Endothelial cell of umbilical vein (primary cell): ENCODE data around the gene TTLL11. TPM values are rescaled to one million over a fixed set of nuclear protein-coding genes. Genes with fewer than 3 reads are reported as not detected.

Experiments
- BruUV-seq: library from RNA; stranded (reverse); fragments of 400-500 nt; replicated peaks from 2 replicates; lab custom pipeline; 2021; lab: Mats Ljungman, UMichigan
- CTCF ChIA-PET: fragments of 300-600, 350-600 bp; sonication (Branson Sonifier 250); formaldehyde crosslinking; loops from one replicate; lab custom pipeline; 2021; ENCODE audit warnings: antibody characterized with exemption, inconsistent platforms; lab: Charles Lee
- POLR2A ChIA-PET: fragments of 300-600, 350-600 bp; sonication (Branson Sonifier 250); formaldehyde crosslinking; loops from one replicate; lab custom pipeline; 2021; ENCODE audit warnings: antibody characterized with exemption, inconsistent platforms; lab: Charles Lee
- DNase-seq: peaks from one replicate; pipeline ENCODE4 v3.0.0-alpha.2; 2011; ENCODE audit warnings: low read depth, low spot score
- FAIRE-seq: peaks from 2 replicates; lab custom pipeline; 2011; peaks lifted over from hg19 to GRCh38; lab: Jason Lieb, UNC
- H2AFZ ChIP-seq: 2 replicates; pipeline ENCODE4 v1.6.0; 2012; ENCODE audit warnings: low read depth, low read length, control low read depth, inconsistent platforms
- H3K27ac ChIP-seq: 2 replicates; pipeline ENCODE4 v1.5.1; 2011; ENCODE audit warnings: low read depth, mild to moderate bottlenecking, control low read depth, low read length, moderate library complexity; ENCODE audit not compliant: insufficient read depth
- H3K27me3 ChIP-seq, 2 experiments: 2 replicates each; pipeline versions ENCODE4 v1.6.0 to v1.6.1; 2011; ENCODE audit warnings: low read length in 2 of 2, mixed read lengths in 1 of 2; ENCODE audit not compliant: control insufficient read depth in 2 of 2, insufficient read depth in 2 of 2
- H3K36me3 ChIP-seq, 2 experiments: 2 replicates in 1 of 2; 3 replicates in 1 of 2; pipeline ENCODE4 v1.5.1; 2011; ENCODE audit warnings: low read length in 2 of 2, mild to moderate bottlenecking in 1 of 2, moderate library complexity in 1 of 2; ENCODE audit not compliant: control insufficient read depth in 2 of 2, insufficient read depth in 2 of 2; ENCODE audit errors: extremely low read depth in 1 of 2
- H3K4me1 ChIP-seq: 3 replicates; pipeline ENCODE4 v1.5.1; 2011; ENCODE audit warnings: mild to moderate bottlenecking, low read length; ENCODE audit not compliant: control insufficient read depth, insufficient read depth; ENCODE audit errors: extremely low read depth
- H3K4me2 ChIP-seq: 2 replicates; pipeline ENCODE4 v1.6.1; 2011; ENCODE audit warnings: low read length, control low read depth, mixed read lengths; ENCODE audit not compliant: insufficient read depth
- H3K4me3 ChIP-seq, 3 experiments: fragments of 200-600 bp in 1 of 3; sonication (generic), shearing (Covaris generic) in 1 of 3; replicated peaks in 1 of 3; 2 replicates each; pipeline ENCODE4 v1.5.1; 2011 to 2016; ENCODE audit warnings: control low read depth in 3 of 3, low read length in 3 of 3, mild to moderate bottlenecking in 2 of 3, inconsistent platforms in 1 of 3, low read depth in 1 of 3, moderate library complexity in 1 of 3; ENCODE audit not compliant: insufficient read depth in 1 of 3
- H3K79me2 ChIP-seq: 2 replicates; pipeline ENCODE4 v1.6.0; 2012; ENCODE audit warnings: low read length, inconsistent platforms; ENCODE audit not compliant: control insufficient read depth, insufficient read depth
- H3K9ac ChIP-seq: replicated peaks from 2 replicates; pipeline ENCODE3; 2011; ENCODE audit warnings: low read length, control low read depth; ENCODE audit not compliant: insufficient read depth; ENCODE audit errors: extremely low read depth
- H3K9me1 ChIP-seq: replicated peaks from 3 replicates; pipeline ENCODE4 v1.6.0; 2011; ENCODE audit warnings: mild to moderate bottlenecking, low read length; ENCODE audit not compliant: control insufficient read depth, insufficient read depth; ENCODE audit errors: extremely low read depth
- H3K9me3 ChIP-seq: replicated peaks from 2 replicates; pipeline ENCODE4 v1.5.1; 2012; ENCODE audit warnings: low read length, inconsistent platforms; ENCODE audit not compliant: control insufficient read depth, insufficient read depth
- H4K20me1 ChIP-seq: replicated peaks from 2 replicates; pipeline ENCODE3; 2011; ENCODE audit warnings: mild to moderate bottlenecking, low read length; ENCODE audit not compliant: control insufficient read depth, insufficient read depth; ENCODE audit errors: extremely low read depth
- CTCF ChIP-seq, 2 donors: IDR thresholded peaks; 1 replicate in 1 of 2; 2 replicates in 1 of 2; pipeline ENCODE4 v1.5.1; 2011; ENCODE audit warnings: low read length in 2 of 2, mild to moderate bottlenecking in 2 of 2, moderate library complexity in 2 of 2, control low read depth in 1 of 2, inconsistent platforms in 1 of 2, low read depth in 1 of 2; ENCODE audit not compliant: insufficient read depth in 1 of 2; ENCODE audit errors: extremely low read depth in 1 of 2
- EZH2 ChIP-seq: IDR thresholded peaks from 2 replicates; pipeline ENCODE4 v1.6.1; 2012; ENCODE audit warnings: borderline replicate concordance, low read depth, mild to moderate bottlenecking, moderate library complexity, low read length, inconsistent platforms; ENCODE audit not compliant: severe bottlenecking
- FOS ChIP-seq: IDR thresholded peaks from 2 replicates; pipeline ENCODE4 v1.6.1; 2011; ENCODE audit warnings: mild to moderate bottlenecking, low read length, moderate library complexity, borderline replicate concordance; ENCODE audit not compliant: insufficient read depth
- GATA2 ChIP-seq: IDR thresholded peaks from 2 replicates; pipeline ENCODE4 v1.7.0; 2011; ENCODE audit warnings: low read depth, mild to moderate bottlenecking, moderate library complexity, mixed read lengths, low read length; ENCODE audit not compliant: insufficient read length, insufficient read depth
- JUN ChIP-seq: IDR thresholded peaks from 2 replicates; pipeline ENCODE4 v1.6.1; 2011; ENCODE audit warnings: borderline replicate concordance, low read depth; ENCODE audit not compliant: insufficient read length, insufficient read depth
- MAX ChIP-seq: IDR thresholded peaks from 2 replicates; pipeline ENCODE4 v1.6.1; 2011; ENCODE audit not compliant: insufficient read depth, insufficient read length
- MYC ChIP-seq: IDR thresholded peaks from one replicate; pipeline ENCODE4 v1.6.1; 2011; ENCODE audit warnings: mild to moderate bottlenecking, low read depth, low read length
- POLR2A ChIP-seq: IDR thresholded peaks from 2 replicates; pipeline ENCODE4 v1.6.1; 2012; ENCODE audit warnings: low read depth, mild to moderate bottlenecking, control low read depth, low read length
- POLR2AphosphoS5 ChIP-seq: IDR thresholded peaks from 2 replicates; pipeline ENCODE4 v1.6.1; 2012; ENCODE audit warnings: low read depth, mild to moderate bottlenecking, control low read depth, low read length, moderate library complexity; ENCODE audit not compliant: insufficient read depth
- dilution Hi-C: fragments of 300-500 bp; cut with MboI; formaldehyde crosslinking; loops from one replicate; pipeline ENCODE4 v1.15.0; 2019; ENCODE audit warnings: low sequenced_read_pairs; ENCODE audit not compliant: extremely low pct_ligation_motif_present
- intact Hi-C: fragments of 100-400 bp; cut with micrococcal nuclease; formaldehyde crosslinking; loops from one replicate; pipeline ENCODE4 v1.10.0; 2022
- polyA plus RNA-seq, 4 experiments: library from polyadenylated mRNA; depleted of rRNA in 3 of 4; stranded (reverse) in 3 of 4; unstranded in 1 of 4; fragments of >200 nt; gene quantifications; 2 replicates each; pipeline versions ENCODE4 v1.2.1 to v1.2.3, GENCODE V29; 2011 to 2012; ENCODE audit warnings: missing spikeins in 1 of 4
- total RNA-seq: library from RNA; stranded (reverse); gene quantifications from 2 replicates; pipeline ENCODE4 v1.2.3, GENCODE V29; 2021

TTLL11 gene
- total and polyA plus RNA-seq, 2 donors (not counting 3 experiments of a cell fraction or from before 2014, with no cell fraction given) = 4.9 to 5.1 TPM

DNA sequence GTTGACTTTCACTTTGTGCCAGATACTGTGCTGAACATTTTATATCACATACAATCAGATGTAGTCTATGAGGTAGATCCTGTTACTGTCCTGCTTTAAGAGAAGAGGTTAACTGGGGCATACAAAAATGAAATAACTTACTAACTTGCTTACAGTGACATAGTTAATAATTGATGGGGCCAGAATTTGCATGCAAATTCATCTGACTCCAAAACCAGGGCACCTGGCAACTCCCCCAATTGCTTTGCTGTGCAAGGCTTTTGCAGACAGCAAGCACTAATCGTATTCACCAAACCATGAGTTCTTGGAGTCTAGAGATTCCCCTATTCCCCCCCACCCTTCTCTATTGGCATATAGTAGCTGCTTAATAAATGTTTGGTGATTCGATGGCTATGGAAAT, 155.9 kb downstream of the TTLL11 start:
- FAIRE-seq = no peak
- BruUV-seq = no TSS peak
- intact Hi-C loops = no loop called here
- Histone ChIP-seq H3K79me2 (peaks cover 2% of the 10 kb centered on the region), H2AFZ (no peak overlapping the region), H3K9ac (no peak overlapping the region), H3K4me1 (no peaks in the 10 kb centered on the region), H3K9me3 (no peaks in the 10 kb centered on the region), H3K4me3 (no peak overlapping the region), H3K27ac (no peak overlapping the region), H3K36me3 (no peaks in the 10 kb centered on the region), H3K4me2 (no peak overlapping the region), H3K27me3 (no peaks in the 10 kb centered on the region), H3K9me1 (no peaks in the 10 kb centered on the region), H4K20me1 (no peaks in the 10 kb centered on the region)
- POLR2A ChIA-PET = no interaction called here
- TF ChIP-seq POLR2AphosphoS5 (no peak), GATA2 (no peak), FOS (no peak), POLR2A (no peak), MAX (no peak), EZH2 (no peak), JUN (no peak), MYC (no peak), CTCF (IDR thresholded peaks at IDR 0.05; ENCODE audit: extremely low read depth in 1 of 2, insufficient read depth in 1 of 2, low read depth in 1 of 2, low read length in 2 of 2) (no peak)
- dilution Hi-C loops = no loop called here
- no peak for DNase-seq
- CTCF ChIA-PET = no interaction called here
